GM18858 (cell line): ENCODE measurements around the gene EVI5.
"Not testable (repeated sequence)": the region's sequence is repeated elsewhere in the genome, so short reads cannot be mapped to it uniquely, and the experiment has no call there.

Experiments used
- ATAC-seq: cut with Tn5 transposase; IDR thresholded peaks from one replicate; pipeline ENCODE4 v1.9.1; 2021; ENCODE audit not compliant: unreplicated experiment

Gene EVI5

DNA sequence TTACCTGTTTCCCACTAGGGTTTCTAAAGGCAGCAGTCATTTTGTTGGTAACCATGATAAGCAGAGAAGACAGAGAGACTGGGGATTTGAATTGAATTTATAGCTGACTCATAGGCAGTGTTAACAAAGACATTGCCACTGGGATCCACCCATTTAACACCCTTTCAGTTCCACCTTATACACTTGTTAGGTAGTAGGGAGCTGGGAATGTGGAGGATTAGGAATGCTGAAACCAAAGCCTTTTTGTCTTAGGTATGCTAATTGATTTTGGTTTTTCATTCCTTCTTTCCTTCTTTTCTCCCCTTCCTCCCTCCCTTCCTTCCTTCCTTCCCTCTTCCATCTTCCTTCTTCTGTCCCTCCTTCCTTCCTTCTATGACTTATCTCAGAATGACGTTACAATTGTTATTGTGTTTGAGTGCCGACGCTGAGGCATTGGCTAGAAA, 7.5 kb upstream of the EVI5 start:
- no peak for ATAC-seq

DNA sequence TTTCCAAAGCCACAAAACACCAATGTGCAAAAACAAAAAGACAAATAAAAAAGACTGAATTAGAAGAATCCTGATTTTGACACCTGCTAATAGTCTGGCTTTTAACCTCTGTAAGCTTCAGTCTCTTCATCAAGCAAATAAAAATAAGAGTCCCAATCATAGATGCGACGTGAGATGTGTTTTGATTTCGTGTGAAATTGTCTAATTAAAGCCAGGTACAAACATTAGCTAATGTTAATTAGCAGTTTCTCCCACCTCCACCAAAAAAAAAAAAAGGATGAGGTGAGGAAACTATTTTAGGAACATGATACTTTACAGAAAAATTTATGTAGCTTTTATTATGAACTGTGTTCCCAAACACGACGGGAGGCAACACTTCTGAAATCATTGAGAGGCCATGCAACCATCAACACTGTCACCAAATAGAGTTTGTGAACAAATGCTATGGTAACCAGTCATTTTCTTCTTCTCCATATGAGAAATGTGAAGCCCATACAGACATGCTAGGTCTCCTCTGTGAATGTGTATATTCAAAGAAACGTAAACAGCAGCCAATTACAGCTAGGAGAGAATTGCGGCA, 6.7 kb upstream of the EVI5 start:
- no peak for ATAC-seq

DNA sequence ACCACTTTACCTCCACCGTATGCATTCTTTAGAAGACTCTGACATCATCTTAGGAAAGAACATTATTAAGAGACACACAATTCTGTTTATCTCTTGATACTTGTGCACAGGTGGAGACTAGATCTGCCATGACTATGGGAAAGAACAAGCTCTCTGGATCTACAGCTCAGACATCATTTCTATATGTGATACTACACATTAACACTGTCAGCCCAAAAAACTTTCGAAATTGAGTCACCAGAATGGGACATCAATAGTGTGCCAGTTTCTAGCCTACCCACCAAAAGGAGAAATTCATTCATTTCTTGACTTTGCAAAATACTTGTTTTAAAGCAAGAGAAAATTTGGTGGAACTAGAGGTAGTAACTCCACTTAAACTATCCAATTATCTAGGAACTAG, 6.0 kb upstream of the EVI5 start:
- ATAC-seq = no peak

- no peak for ATAC-seq
Measured at GRCh38 chr1:92790081-92790480, 5.2 kb upstream of the EVI5 start.

DNA sequence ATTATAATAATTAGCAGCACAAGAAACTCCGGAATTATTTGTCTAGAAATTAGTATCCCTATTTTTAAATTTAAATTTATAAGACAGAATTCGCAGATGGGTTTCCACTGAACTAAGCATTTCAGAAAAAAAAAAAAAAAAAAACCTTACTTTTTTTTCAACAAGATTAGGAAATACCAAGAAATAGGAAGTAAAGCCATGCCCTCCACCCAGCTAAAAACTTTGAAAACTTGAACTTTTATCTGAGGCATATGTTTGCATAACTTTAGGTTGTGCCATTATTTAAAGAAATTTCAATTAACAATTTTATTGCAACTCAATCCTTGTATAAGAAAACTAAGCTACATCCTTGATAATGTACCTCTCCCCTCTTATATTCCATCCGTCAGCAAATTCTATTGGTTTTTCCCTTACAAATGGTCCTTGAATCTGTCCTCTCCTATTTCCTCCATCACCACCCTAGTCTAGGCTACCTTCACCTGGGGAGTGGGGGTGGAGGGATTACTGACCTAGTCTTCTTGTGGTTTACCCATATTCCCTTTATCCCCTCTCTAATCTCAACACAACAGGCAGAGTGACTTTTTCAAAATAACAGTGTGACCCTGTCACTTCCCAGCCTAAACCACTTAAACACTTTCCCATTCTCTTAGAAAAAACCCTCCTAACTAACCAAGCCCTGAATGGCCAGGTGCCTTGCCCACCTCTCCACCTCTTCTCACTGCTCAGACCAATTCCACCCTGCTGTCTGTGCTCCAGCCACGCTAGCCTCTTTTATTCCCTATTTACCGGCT, 1.4 kb upstream of the EVI5 start:
- ATAC-seq = no peak

- ATAC-seq = no peak
Measured at GRCh38 chr1:92784021-92784638, 778 bp downstream of the EVI5 start.

DNA sequence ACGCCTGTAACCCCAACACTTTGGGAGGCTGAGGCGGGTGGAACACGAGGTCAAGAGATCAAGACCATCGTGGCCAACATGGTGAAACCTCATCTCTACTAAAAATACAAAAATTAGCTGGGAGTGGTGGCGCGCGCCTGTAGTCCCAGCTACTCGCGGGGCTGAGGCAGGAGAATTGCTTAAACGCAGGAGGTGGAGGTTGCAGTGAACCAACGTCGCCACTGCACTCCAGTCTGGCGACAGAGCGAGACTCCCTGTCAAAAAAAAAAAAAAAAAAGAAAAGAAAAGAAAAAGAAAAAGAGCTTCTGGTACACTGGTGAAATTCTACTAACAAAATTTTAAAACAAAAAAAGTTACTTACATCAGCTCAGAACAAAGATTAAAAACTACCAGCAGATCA, 1.4 kb downstream of the EVI5 start:
- ATAC-seq = not testable (repeated sequence)

DNA sequence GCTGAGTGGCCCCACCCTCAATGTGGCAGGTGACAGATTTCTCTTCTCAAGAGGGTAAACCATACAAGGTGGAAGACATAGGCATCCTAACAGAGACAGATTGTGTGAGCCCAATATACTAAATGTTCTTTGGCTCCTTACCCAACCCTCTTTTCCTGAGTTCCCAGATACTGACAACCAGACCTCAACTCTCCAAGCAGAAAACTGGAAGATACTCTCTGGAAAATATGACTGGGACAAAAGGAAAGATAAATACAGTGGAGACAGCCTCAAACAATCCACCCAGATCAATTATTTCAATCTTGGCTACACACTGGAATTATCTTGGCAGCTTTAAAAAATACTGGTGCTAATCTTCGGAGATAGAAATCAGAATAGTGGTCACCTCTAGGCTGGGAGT, 6.5 kb downstream of the EVI5 start:
- ATAC-seq = no peak

- ATAC-seq = no peak
Measured at GRCh38 chr1:92774407-92774806, 10.5 kb downstream of the EVI5 start.

DNA sequence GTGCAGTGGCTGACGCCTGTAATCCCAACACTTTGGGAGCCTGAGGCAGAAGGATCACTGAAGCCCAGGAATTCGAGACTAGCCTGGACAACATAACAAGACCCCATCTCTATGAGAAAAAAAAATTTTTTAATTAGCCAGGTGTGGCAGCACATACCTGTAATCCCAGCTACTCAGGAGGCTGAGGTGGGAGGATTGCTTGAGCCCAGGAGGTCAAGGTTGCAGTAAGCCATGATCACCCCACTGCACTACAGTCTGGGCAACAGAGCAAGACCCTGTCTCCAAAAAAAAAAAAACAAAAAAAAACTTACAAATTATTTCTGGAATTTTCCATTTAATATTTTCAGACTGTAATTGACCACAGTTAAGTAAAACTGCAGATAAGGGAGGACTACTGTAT, 11.2 kb downstream of the EVI5 start:
- not testable (repeated sequence) for ATAC-seq

- ATAC-seq = no peak
Measured at GRCh38 chr1:92769856-92770255, 15.1 kb downstream of the EVI5 start.

GRCh38 chr1:92768915-92769314, 16.0 kb downstream of the EVI5 start:
- ATAC-seq = no peak

GRCh38 chr1:92768296-92768695, 16.6 kb downstream of the EVI5 start:
- no peak for ATAC-seq

GRCh38 chr1:92764116-92764515, 20.8 kb downstream of the EVI5 start:
- ATAC-seq = no peak

- no peak for ATAC-seq
Measured at GRCh38 chr1:92762355-92762754, 22.6 kb downstream of the EVI5 start.

- no peak for ATAC-seq
Measured at GRCh38 chr1:92759361-92759760, 25.5 kb downstream of the EVI5 start.

DNA sequence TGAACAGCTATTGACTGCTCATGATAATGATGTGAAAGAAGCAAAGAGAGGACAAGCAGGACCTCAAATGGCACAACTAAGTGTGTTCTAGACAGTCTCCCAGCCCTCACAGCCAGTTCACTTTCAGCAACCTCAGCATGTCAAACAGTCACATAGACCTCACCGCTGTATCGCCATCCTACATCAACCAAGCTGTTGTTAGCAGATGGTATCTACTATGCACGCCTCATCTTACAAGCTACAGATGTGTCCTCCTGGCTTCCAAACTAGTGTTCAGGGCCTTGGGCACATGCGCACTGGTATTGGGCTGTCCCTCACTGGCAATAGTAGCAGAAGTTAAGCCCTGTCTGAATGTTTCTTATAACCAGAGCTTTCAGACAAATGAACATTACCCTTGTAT, 28.4 kb downstream of the EVI5 start:
- ATAC-seq = no peak

- no peak for ATAC-seq
Measured at GRCh38 chr1:92755541-92756461, 29.1 kb downstream of the EVI5 start.

DNA sequence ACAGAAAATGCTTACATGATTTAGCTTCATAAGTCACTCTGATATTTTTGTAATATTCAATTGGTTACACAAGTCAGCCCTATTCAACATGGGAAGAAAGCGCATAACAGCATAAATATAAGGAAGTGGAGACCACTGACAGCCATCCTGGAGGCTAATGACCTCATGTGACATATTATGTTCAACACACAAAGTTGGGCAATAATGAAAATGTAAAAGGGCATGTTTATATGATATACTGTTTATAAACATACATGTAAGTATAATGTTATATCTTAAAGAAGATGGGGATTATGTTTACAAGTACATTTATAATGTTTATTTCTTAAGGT, 30.2 kb downstream of the EVI5 start:
- no peak for ATAC-seq

DNA sequence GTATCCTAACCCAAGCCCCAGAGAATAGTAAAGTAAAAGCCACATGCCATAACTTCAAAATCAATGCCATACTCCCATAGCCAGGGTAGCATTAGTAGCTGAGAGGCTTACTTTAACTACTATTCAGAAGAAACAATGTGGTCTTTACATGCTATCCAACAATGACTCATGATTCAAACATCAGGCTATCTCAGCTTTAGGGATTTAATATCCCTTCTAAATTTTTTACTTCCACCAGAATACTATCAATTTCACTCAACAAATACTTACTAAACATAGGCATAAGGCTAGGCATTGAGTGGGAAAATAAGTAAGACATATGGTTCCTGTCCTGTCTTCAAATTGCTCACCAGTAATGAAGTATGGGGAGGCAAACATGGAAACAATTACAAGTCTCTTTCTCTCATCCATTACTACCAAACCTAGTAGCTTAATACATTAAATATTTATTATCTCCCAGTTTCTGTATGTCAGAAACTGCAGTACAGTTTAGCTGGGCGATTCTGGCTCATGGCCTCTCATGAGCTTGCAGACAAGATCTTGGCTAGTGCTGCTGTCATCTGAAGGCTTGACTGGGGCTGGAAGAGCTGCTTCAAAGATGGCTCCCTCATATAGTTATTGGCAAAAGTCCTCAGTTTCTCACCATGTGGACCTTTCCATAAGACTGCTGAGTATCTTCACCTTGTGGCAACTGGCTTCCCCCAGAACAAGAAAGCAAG, 30.7 kb downstream of the EVI5 start:
- ATAC-seq = no peak

DNA sequence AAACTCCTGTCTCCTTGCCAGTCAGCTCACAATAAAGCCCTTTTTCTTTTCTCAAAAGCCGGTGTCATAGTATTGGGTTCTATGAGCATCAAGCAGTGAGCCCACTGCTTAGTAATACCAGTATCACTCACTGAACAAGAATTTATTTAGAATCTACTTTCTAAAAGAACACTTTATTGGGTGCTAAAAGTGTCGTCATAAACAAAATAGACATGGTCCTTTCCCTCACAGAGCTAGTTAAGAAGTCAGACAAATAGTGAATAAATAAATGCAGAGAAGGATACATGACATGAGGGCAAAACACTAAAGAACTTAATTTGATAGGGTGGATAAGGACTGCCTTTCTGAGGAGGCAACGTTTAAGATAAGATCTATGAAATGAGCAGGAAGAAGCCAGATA, 32.2 kb downstream of the EVI5 start:
- no peak for ATAC-seq
